Measurements from ENCODE around the gene DLG3. TPM values are rescaled to one million over a fixed set of nuclear protein-coding genes. Genes with fewer than 3 reads are reported as not detected.

Gene DLG3
- total RNA-seq, 1 donor from 2014 or later: 107 TPM

DNA sequence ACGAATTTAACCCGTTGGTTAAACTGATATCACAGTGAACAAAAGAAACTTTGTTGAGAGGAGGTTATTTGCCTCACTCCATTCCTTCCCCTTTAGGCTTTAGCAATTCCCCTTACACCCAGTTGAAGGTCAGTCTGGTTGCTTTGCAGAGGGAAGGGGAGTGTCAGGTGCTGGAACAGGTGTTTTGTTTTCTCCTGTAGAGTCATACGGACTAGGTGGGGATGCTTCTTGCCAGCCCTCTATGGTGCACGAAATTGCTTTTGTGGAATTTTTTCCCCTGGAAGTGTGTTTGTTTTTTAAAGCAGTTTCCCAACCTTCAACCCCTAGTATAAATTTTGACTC, 33.1 kb downstream of the DLG3 start:
- H3K27ac Mint-ChIP-seq: peak overlapping the region; percentile 94
- peaks cover 61% of the 10 kb centered on the region for H3K4me1 Mint-ChIP-seq (ENCODE audit: low read depth)

DNA sequence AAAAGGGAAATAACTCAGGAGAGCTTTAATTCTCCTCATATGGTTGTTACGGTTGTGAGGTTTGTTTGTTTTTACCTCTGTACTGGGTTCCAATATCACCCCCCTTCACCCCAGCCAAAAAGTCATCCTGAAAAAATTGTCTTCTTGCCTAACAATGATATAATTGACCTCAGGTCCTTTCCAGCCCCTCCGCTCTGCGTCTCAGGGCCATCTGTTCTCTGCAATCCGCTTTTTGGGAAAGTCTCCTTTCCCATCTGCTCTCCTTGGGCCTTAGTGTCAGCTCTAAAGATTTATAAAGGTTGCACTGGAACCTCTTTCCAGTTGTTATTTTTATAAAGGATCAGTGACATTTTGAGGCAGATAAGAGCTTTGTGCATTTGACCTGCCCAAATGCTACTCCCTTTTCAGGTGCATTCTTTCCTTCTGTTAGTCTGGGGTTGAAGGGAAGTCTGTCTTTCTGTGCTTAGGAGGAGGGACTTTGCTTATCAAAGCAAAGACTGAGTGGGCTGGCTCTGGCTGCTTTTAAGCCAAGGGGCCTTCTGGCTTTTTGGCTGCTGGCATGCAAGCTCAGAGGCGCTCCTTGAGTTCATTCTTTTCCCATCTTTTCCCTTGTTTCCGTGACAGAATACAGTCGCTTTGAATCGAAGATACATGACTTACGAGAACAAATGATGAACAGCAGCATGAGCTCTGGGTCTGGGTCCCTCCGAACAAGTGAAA, 34.1 kb downstream of the DLG3 start:
- H3K4me1 Mint-ChIP-seq (ENCODE audit: low read depth): peaks cover 60% of the 10 kb centered on the region
- no peak overlapping the region for H3K4me3 Mint-ChIP-seq (ENCODE audit: low read depth)
- no peaks in the 10 kb centered on the region for H3K9me3 Mint-ChIP-seq (ENCODE audit: low read depth)
- TF ChIP-seq, protein P1, sequence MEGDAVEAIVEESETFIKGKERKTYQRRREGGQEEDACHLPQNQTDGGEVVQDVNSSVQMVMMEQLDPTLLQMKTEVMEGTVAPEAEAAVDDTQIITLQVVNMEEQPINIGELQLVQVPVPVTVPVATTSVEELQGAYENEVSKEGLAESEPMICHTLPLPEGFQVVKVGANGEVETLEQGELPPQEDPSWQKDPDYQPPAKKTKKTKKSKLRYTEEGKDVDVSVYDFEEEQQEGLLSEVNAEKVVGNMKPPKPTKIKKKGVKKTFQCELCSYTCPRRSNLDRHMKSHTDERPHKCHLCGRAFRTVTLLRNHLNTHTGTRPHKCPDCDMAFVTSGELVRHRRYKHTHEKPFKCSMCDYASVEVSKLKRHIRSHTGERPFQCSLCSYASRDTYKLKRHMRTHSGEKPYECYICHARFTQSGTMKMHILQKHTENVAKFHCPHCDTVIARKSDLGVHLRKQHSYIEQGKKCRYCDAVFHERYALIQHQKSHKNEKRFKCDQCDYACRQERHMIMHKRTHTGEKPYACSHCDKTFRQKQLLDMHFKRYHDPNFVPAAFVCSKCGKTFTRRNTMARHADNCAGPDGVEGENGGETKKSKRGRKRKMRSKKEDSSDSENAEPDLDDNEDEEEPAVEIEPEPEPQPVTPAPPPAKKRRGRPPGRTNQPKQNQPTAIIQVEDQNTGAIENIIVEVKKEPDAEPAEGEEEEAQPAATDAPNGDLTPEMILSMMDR (IDR thresholded peaks at IDR 0.05; ENCODE audit: unreplicated experiment): no peak
- peak overlapping the region; percentile 94 for H3K27ac Mint-ChIP-seq
- DNase-seq (ENCODE audit: low spot score, unreplicated experiment): no peak
- H3K36me3 Mint-ChIP-seq (ENCODE audit: insufficient read depth): no peaks in the 10 kb centered on the region
- H3K27me3 Mint-ChIP-seq: no peaks in the 10 kb centered on the region

More for the DNA sequence above, 33.1 kb downstream of the DLG3 start:
- Mint-ChIP-seq H3K9me3 (ENCODE audit: low read depth) (peaks cover 3% of the 10 kb centered on the region), H3K36me3 (ENCODE audit: insufficient read depth) (peaks cover 2% of the 10 kb centered on the region), H3K4me3 (ENCODE audit: low read depth) (no peak overlapping the region), H3K27me3 (no peaks in the 10 kb centered on the region)
- TF ChIP-seq, protein P1 (IDR thresholded peaks at IDR 0.05; ENCODE audit: unreplicated experiment): no peak
- no peak for DNase-seq (ENCODE audit: low spot score, unreplicated experiment)

DNA sequence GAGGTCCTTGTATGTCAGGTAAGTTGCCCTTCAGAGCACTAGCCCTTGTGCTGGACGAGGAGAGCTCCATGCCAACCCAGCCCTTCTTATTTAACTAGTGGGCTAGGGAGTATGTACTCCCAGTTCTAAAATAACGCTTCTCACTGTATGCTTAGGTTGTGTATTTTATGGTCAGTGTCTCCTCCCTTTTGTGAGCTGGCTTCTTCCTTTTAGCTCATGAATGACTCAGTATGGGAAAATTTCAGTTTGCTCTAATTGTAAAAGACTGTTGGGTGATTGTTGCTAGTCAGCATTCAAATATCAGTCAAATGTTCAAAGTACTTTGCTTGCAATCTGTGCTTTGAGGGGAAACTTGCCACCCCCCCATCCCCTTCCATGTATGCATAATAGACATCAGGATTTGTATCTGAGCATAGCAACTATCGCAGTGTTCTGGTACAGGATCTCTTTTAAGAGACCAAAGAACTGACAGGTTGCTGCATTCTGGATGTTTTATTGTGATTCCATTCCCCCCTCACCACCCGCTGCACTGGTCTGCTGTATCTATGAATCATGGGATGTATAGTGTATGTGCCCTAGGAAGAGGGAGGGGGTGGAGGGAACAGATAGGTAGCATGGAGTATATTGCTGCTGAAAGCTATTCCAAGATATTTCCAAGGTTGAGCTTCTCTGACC, 34.7 kb downstream of the DLG3 start:
- no peak overlapping the region for H3K4me3 Mint-ChIP-seq (ENCODE audit: low read depth)
- H3K4me1 Mint-ChIP-seq (ENCODE audit: low read depth): peaks cover 61% of the 10 kb centered on the region
- no peak for DNase-seq (ENCODE audit: low spot score, unreplicated experiment)
- TF ChIP-seq, protein P1 (IDR thresholded peaks at IDR 0.05; ENCODE audit: unreplicated experiment): no peak
- H3K36me3 Mint-ChIP-seq (ENCODE audit: insufficient read depth): no peaks in the 10 kb centered on the region
- H3K27ac Mint-ChIP-seq: peak overlapping the region; percentile 63
- no peaks in the 10 kb centered on the region for H3K27me3 Mint-ChIP-seq
- no peaks in the 10 kb centered on the region for H3K9me3 Mint-ChIP-seq (ENCODE audit: low read depth)

DNA sequence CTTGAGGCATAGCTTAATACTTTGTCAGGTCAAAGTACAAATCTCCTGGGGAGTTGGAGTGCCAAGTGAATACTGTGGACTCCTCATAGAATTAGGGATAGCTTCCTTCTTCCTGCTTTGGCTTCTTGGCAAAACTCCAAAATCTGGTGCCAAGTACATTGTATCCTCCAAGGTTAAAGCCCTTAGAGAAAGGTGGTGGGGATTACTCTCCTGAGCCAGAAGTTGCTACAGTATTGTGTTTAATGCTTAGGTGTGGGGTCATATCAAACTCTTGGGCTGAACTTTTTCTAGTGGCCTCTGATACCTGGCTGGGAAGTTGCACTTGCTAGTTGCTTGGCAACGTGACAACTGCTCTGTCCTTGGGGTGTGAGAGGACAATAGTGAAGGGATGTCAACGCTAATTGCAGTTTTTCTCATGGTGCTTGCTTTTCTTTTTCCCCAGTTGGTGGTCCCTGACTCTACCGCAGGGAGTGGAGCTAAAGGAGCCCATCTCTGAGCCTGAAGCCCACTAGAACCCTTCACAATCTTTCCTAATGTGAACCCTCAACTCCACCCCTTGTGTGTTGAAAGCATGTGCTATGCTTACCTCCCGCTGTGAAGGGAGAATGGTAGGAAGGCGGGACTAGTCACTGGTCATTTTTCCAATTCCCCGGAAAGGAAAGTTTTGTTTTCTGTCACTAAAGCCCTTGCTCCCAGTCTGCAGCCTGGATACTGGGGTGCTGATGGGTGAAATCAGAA, 35.5 kb downstream of the DLG3 start:
- no peak overlapping the region for H3K4me3 Mint-ChIP-seq (ENCODE audit: low read depth)
- TF ChIP-seq, protein P1 (IDR thresholded peaks at IDR 0.05; ENCODE audit: unreplicated experiment): no peak
- no peaks in the 10 kb centered on the region for H3K27me3 Mint-ChIP-seq
- peak overlapping the region; percentile 50 for H3K27ac Mint-ChIP-seq
- H3K36me3 Mint-ChIP-seq (ENCODE audit: insufficient read depth): peaks cover under 1% of the 10 kb centered on the region
- H3K4me1 Mint-ChIP-seq (ENCODE audit: low read depth): peaks cover 66% of the 10 kb centered on the region
- no peak for DNase-seq (ENCODE audit: low spot score, unreplicated experiment)
- H3K9me3 Mint-ChIP-seq (ENCODE audit: low read depth): no peaks in the 10 kb centered on the region

DNA sequence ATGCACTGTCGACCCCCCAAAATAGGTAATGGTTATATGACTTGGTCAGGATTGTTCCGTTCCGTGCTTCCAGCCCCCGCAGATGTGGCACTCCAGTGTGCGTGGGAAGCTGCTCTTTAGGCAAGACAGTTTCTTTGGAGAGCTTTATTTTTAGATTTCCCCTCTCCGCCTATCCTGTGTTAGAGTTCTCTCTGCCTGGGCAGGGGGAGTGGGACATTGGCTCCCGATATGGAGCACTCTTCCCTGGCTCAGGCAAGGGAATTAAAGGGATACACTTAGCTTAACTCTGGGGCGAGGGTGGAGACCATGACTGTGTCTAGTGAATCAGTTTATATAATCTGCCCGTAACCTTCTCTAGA, 36.0 kb downstream of the DLG3 start:
- Mint-ChIP-seq H3K4me1 (ENCODE audit: low read depth) (peaks cover 68% of the 10 kb centered on the region), H3K9me3 (ENCODE audit: low read depth) (no peaks in the 10 kb centered on the region), H3K27me3 (no peaks in the 10 kb centered on the region), H3K4me3 (ENCODE audit: low read depth) (no peak overlapping the region), H3K27ac (no peak overlapping the region), H3K36me3 (ENCODE audit: insufficient read depth) (peaks cover 2% of the 10 kb centered on the region)
- TF ChIP-seq, protein P1 (IDR thresholded peaks at IDR 0.05; ENCODE audit: unreplicated experiment): no peak
- DNase-seq (ENCODE audit: low spot score, unreplicated experiment): no peak

Measured in progenitor cell of endocrine pancreas (in vitro differentiated cells).